GM12801 (cell line): ENCODE measurements around the gene SERPINB10.

Experiments used
- TF ChIP-seq, protein P1 (sequence below): IDR thresholded peaks from one replicate; pipeline ENCODE4 v1.5.1; 2011; ENCODE audit warnings: control low read depth; ENCODE audit not compliant: insufficient read length; ENCODE audit errors: extremely low read depth

SERPINB10 gene

GRCh38 chr18:63969942-63970808, 62.4 kb downstream of the SERPINB10 start, which contains the start of gene SERPINB8:
TSS of gene SERPINB8 (plus strand) at chr18:63970081. CDS start at chr18:63978309, 8,228 bp downstream.
- TF ChIP-seq, protein P1, sequence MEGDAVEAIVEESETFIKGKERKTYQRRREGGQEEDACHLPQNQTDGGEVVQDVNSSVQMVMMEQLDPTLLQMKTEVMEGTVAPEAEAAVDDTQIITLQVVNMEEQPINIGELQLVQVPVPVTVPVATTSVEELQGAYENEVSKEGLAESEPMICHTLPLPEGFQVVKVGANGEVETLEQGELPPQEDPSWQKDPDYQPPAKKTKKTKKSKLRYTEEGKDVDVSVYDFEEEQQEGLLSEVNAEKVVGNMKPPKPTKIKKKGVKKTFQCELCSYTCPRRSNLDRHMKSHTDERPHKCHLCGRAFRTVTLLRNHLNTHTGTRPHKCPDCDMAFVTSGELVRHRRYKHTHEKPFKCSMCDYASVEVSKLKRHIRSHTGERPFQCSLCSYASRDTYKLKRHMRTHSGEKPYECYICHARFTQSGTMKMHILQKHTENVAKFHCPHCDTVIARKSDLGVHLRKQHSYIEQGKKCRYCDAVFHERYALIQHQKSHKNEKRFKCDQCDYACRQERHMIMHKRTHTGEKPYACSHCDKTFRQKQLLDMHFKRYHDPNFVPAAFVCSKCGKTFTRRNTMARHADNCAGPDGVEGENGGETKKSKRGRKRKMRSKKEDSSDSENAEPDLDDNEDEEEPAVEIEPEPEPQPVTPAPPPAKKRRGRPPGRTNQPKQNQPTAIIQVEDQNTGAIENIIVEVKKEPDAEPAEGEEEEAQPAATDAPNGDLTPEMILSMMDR = no peak

DNA sequence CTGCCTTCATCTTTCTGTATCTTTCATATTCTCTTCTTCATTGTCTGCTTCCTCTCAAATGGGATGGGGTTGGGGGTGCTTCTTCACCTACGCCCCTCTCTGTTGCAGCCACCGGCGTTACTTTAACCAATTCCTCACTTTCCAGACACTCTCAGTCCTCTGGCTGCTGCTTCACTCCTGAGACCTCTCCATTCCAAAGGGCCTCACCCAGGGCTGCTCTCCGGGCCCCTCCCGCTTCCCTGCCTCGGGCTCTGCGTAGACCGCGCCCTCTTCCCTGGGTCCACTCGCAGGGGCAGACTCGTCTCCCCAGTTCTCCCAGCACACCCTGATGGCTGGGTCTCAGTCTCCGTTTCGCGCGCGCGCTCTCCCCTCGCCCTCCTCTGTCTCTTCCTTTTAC, 63.0 kb downstream of the SERPINB10 start:
- TF ChIP-seq, protein P1 = no peak

DNA sequence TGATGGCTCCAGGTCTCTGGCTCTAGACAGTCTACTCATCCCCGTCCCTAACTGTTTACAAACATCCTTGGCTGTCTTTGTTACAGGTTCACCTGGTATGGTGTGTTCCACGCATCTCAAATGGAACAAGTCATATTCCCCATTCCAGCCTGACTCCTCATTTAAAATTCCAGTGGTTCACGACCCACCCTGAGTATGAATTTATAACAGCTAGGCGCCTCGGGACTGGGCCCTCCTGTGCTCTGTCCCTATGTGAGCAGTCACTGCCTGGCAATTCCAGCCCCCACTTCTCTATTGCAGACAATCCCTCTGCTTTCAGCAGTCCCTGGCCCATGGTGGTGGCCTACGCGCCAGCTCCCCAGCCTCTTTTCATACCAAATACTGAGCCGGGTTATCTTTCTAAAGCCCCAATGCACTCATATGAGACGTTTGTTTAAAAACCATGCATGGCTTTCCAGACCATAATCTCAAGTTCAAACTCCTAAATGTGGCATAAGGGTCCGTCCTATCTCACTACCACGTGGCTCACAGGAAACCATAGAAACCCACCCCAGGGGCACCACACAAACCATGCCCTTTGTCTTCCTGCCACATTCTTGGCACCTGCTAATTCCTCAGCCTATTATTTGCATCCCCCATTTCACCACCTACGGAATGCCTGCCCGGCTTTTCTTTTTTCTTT, 63.7 kb downstream of the SERPINB10 start:
- TF ChIP-seq, protein P1 = no peak

- TF ChIP-seq, protein P1 = no peak
Measured at GRCh38 chr18:63972002-63972376, 64.2 kb downstream of the SERPINB10 start.

DNA sequence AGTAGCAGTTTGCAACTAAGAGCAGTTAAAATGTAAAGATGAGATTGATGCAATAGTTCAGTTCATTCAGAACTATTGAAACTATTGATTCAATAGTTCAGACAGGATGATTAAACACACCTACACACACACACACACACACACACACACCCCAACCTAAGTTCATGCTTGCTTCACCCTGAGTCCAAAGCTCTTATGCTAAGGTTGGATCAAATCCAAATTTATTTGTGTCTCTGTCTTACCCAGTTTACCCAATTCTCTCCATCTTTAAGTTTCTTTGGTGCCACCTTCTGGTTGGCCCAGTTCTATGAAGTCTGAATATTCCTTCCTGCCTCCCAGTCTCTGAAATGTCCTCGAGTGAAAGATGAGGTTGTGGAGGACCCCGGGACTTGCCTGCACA, 67.2 kb downstream of the SERPINB10 start:
- TF ChIP-seq, protein P1 = no peak

DNA sequence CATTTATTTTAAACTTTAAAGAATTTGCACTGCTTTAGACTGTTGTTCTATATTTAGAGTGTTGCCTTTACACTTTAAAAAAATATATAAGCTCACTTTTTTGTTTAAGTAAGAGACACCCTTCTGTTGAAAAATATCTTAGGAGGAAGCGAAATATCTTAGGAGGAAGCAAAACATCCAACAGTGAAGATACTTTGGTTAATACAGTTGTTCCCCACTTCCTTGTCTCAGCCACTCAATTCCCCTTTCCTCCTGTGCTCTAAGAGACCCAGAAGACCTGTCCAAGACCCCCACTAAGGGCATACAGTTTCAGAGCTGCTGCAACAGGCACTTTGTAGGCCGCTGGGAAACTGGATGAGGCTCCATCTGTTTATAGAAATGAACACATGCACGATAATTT, 67.9 kb downstream of the SERPINB10 start:
- TF ChIP-seq, protein P1 = no peak

DNA sequence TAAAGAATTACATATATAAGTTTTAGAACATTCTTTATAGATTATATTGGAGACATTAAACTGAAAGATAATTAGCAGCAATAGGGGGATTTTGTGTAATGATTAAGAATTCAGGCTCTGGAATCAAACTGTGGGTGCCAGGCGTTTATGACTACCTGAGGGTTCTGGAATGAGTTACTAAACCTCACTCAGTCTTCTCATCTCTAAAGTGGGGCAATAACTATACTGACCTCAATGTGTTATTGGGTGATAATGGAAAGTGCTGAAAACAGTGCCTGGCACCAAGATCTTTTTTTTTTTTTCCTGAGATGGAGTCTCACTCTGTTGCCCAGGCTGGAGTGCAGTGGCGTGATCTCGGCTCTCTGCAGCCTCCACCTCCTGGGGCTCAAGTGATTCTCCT, 69.3 kb downstream of the SERPINB10 start:
- TF ChIP-seq, protein P1 = no peak
